WERI-Rb-1 (cell line): Measurements from ENCODE around the gene MAFG.

Experiments used
- DNase-seq: peaks from one replicate; pipeline ENCODE4 v3.0.0-alpha.2; 2020
- H3K27ac ChIP-seq: fragments of 250-450 bp; sonication (Bioruptor Pico); 2 replicates; pipeline ENCODE4 v1.5.1; 2020; ENCODE audit warnings: mild to moderate bottlenecking, moderate library complexity
- H3K27me3 ChIP-seq: fragments of 250-450 bp; sonication (Bioruptor Pico); 2 replicates; pipeline ENCODE4 v1.5.1; 2021; ENCODE audit warnings: mild to moderate bottlenecking, low read depth, moderate library complexity; ENCODE audit not compliant: insufficient read depth, severe bottlenecking
- H3K36me3 ChIP-seq: fragments of 250-450 bp; sonication (Bioruptor Pico); 2 replicates; pipeline ENCODE4 v1.5.1; 2020; ENCODE audit warnings: mild to moderate bottlenecking, moderate library complexity
- H3K4me3 ChIP-seq: 2 replicates; pipeline ENCODE4 v1.5.1; 2011; ENCODE audit warnings: low read depth, mild to moderate bottlenecking, control low read depth, low read length
- H3K9me3 ChIP-seq: fragments of 250-450 bp; sonication (Bioruptor Pico); 2 replicates; pipeline ENCODE4 v1.5.1; 2021; ENCODE audit warnings: mild to moderate bottlenecking, moderate library complexity; ENCODE audit not compliant: severe bottlenecking
- CTCF ChIP-seq: IDR thresholded peaks from 2 replicates; pipeline ENCODE4 v1.5.1; 2011; ENCODE audit warnings: low read depth, mild to moderate bottlenecking, control low read depth, inconsistent platforms, low read length

Gene MAFG

GRCh38 chr17:81908793-81909192, 18.7 kb downstream of the MAFG start:
- no peaks in the 10 kb centered on the region for H3K9me3 ChIP-seq
- H3K27ac ChIP-seq, result no peak overlapping the region; the same call in 1 of the 2 replicates
- no peak for TF ChIP-seq CTCF
- H3K27me3 ChIP-seq, result no peaks in the 10 kb centered on the region
- H3K36me3 ChIP-seq, result peaks cover 68% of the 10 kb centered on the region
- no peak for DNase-seq
- no peak overlapping the region for H3K4me3 ChIP-seq

- Histone ChIP-seq H3K27me3 (no peaks in the 10 kb centered on the region), H3K9me3 (no peaks in the 10 kb centered on the region), H3K4me3 (no peak overlapping the region), H3K27ac (no peak overlapping the region), H3K36me3 (peaks cover 60% of the 10 kb centered on the region)
- DNase-seq, result no peak
- TF ChIP-seq CTCF, result peak; percentile 49
Measured at GRCh38 chr17:81907219-81908145, 20.1 kb downstream of the MAFG start.

GRCh38 chr17:81906476-81907218, 20.9 kb downstream of the MAFG start:
- Histone ChIP-seq H3K9me3 (no peaks in the 10 kb centered on the region), H3K27me3 (no peaks in the 10 kb centered on the region), H3K27ac (no peak overlapping the region), H3K4me3 (no peak overlapping the region), H3K36me3 (peaks cover 52% of the 10 kb centered on the region)
- DNase-seq, result peak; percentile 75
- TF ChIP-seq CTCF, result peak; percentile 81

GRCh38 chr17:81905993-81906392, 21.5 kb downstream of the MAFG start:
- Histone ChIP-seq H3K27me3 (no peaks in the 10 kb centered on the region), H3K27ac (no peak overlapping the region), H3K4me3 (no peak overlapping the region), H3K36me3 (peaks cover 52% of the 10 kb centered on the region), H3K9me3 (no peaks in the 10 kb centered on the region)
- no peak for DNase-seq
- no peak for TF ChIP-seq CTCF

- no peaks in the 10 kb centered on the region for H3K9me3 ChIP-seq
- DNase-seq, result no peak
- H3K27ac ChIP-seq, result no peak overlapping the region
- no peaks in the 10 kb centered on the region for H3K27me3 ChIP-seq
- peaks cover 55% of the 10 kb centered on the region for H3K36me3 ChIP-seq
- H3K4me3 ChIP-seq, result no peak overlapping the region
- TF ChIP-seq CTCF, result no peak
Measured at GRCh38 chr17:81905424-81905875, 22.1 kb downstream of the MAFG start.
